IPS-20b (cell line): ENCODE measurements around the gene UFL1.
A peak's percentile ranks its signal among the peaks of the same experiment; 100 is the strongest.
"Not testable (repeated sequence)": the region's sequence is repeated elsewhere in the genome, so short reads cannot be mapped to it uniquely, and the experiment has no call there.

ENCODE experiments used
- H3K27ac ChIP-seq: one replicate; pipeline ENCODE4 v1.5.1; 2013; ENCODE audit warnings: low read length
- H3K27me3 ChIP-seq: 2 replicates; pipeline ENCODE4 v1.6.1; 2013; ENCODE audit warnings: mild to moderate bottlenecking, low read length, inconsistent platforms; ENCODE audit not compliant: insufficient read depth
- H3K36me3 ChIP-seq: 2 replicates; pipeline ENCODE4 v1.6.1; 2013; ENCODE audit warnings: low read depth, mild to moderate bottlenecking, inconsistent platforms, low read length, moderate library complexity; ENCODE audit not compliant: insufficient read depth
- H3K4me1 ChIP-seq: 2 replicates; pipeline ENCODE4 v1.6.1; 2013; ENCODE audit warnings: mild to moderate bottlenecking, control low read depth, inconsistent platforms, low read length, moderate library complexity; ENCODE audit not compliant: insufficient read depth
- H3K4me3 ChIP-seq: 2 replicates; pipeline ENCODE4 v1.5.1; 2013; ENCODE audit warnings: mild to moderate bottlenecking, low read length, inconsistent platforms
- H3K9ac ChIP-seq: 2 replicates; pipeline ENCODE4 v1.6.1; 2013; ENCODE audit warnings: low read depth, mild to moderate bottlenecking, inconsistent platforms, low read length, moderate library complexity
- H3K9me3 ChIP-seq: 2 replicates; pipeline ENCODE4 v1.6.1; 2013; ENCODE audit warnings: mild to moderate bottlenecking, low read depth, low read length, inconsistent platforms; ENCODE audit not compliant: insufficient read depth

UFL1 gene

DNA sequence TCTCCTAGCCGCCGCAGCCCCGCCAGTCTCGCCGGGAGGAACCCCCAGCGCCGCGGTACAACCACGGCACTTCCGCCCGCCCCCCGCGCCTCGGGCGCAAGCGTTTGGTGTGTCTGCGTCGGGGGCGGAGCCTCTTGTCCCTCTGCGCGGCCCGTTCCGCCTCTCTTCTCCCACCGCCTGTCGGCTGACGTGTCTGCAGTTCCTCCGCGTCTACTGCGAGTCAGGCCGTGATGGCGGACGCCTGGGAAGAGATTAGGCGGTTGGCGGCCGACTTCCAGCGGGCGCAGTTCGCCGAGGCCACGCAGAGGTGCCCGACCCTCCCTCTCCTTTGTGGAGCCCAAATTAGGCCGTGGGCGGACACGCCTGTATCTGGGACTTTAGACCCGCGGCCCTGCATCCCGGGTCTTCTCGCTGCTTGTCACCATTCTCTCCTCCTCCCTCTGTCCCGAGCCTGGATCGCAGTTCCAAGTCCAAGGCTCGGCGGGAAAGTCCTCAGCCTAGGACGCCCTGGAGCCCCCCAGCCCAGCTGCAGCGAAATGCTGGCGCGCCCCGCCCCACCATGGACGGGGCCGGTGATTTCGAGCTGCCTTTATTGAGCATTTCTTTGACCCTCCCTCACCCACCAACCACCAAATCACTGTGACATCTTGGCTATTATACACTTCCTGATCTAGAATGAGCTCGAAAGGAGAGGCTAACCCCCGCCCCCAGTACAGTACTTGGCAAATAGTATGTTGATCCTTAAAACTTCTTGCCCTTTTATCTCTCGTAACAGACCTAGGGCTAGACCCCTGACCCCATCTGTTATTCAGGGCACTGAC lies at the start of gene UFL1:
TSS of gene UFL1 (plus strand) at position 163 of the 821 bp plus-strand sequence. CDS start at position 231, 68 bp downstream.
- Histone ChIP-seq H3K9ac (peak within 1 kb of the TSS; percentile 99), H3K27me3 (no peaks in the 10 kb centered on the region), H3K4me1 (peaks cover 15% of the 10 kb centered on the region; the same call in 1 of the 2 replicates), H3K9me3 (no peaks in the 10 kb centered on the region), H3K36me3 (peaks cover 19% of the 10 kb centered on the region), H3K27ac (peak within 1 kb of the TSS; percentile 90), H3K4me3 (peak within 1 kb of the TSS; percentile 99)

DNA sequence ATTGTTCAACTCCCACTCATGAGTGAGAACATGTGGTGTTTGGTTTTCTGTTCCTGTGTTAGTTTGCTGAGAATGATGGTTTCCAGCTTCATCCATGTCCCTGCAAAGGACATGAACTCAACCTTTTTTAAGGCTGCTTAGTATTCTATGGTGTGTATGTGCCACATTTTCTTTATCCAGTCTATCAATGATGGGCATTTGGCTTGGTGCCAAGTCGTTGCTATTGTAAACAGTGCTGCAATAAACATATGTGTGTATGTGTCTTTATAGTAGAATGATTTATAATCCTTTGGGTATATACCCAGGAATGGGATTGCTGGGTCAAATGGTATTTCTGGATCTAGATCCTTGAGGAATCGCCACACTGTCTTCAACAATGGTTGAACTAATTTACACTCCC lies 49.3 kb upstream of the UFL1 start:
- not testable (repeated sequence) for H3K27ac ChIP-seq, H3K36me3 ChIP-seq, H3K9me3 ChIP-seq, H3K4me3 ChIP-seq, H3K27me3 ChIP-seq, H3K4me1 ChIP-seq, H3K9ac ChIP-seq

DNA sequence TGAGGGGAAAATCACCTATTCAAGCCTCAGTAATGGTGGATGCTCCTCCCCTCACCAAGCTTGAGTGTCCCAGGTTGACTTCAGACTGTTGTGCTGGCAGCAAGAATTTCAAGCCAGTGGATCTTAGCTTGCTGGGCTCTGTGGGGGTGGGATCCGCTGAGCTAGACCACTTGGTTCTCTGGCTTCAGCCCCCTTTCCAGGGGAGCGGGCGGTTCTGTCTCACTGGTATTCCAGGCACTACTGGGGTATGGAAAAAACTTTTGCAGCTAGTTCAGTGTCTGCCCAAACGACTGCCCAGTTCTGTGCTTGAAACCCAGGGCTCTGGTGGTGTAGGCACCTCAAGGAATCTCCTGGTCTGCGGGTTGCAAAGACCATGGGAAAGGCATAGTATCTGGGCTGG lies 42.9 kb upstream of the UFL1 start:
- Histone ChIP-seq H3K4me1 (no peaks in the 10 kb centered on the region), H3K27ac (no peak overlapping the region), H3K4me3 (no peak overlapping the region), H3K9ac (no peak overlapping the region), H3K27me3 (no peaks in the 10 kb centered on the region), H3K9me3 (no peaks in the 10 kb centered on the region), H3K36me3 (no peaks in the 10 kb centered on the region)

DNA sequence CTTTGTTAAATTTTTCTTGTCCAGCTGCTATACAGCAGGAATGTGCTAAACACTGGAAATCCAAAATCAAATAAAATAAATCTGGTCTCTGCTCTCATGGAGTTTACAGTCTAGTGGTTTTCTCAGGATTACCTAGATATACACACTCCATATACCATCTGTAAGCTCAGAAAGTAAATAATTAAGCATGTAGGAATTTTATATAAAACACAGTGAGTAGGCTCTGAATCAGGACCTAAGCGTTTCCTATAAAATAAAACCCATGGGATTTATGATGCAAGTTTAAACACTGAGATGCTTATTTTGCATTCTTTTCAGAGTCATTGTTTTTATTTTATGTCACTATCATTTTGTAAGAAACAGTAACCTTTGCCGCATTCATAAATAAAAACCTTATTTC lies 29.7 kb upstream of the UFL1 start:
- no peak overlapping the region for H3K27ac ChIP-seq
- no peaks in the 10 kb centered on the region for H3K27me3 ChIP-seq
- no peak overlapping the region for H3K4me3 ChIP-seq
- peaks cover 22% of the 10 kb centered on the region for H3K9me3 ChIP-seq
- H3K9ac ChIP-seq = no peak overlapping the region
- H3K4me1 ChIP-seq = no peaks in the 10 kb centered on the region
- H3K36me3 ChIP-seq = no peaks in the 10 kb centered on the region

DNA sequence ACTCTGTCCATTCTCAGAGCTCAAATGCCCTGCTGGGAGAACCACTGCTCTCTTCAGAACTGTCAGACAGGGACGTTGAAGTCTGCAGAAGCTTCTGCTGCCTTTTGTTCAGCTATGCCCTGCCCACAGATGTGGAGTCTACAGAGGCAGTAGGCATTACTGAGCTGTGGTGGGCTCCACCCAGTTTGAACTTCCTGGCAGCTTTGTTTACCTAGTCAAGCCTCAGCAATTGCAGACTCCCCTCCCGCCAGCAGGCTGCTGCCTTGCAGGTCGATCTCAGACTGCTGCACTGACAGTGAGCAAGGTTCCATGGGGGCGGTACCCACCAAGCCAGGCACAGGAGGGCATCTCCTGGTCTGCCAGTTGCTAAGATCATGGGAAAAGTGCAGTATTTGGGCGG lies 21.8 kb upstream of the UFL1 start:
- peaks cover 19% of the 10 kb centered on the region for H3K9me3 ChIP-seq
- no peak overlapping the region for H3K4me3 ChIP-seq
- H3K4me1 ChIP-seq = no peaks in the 10 kb centered on the region
- H3K27me3 ChIP-seq = no peaks in the 10 kb centered on the region
- no peak overlapping the region for H3K27ac ChIP-seq
- no peaks in the 10 kb centered on the region for H3K36me3 ChIP-seq
- H3K9ac ChIP-seq = no peak overlapping the region

DNA sequence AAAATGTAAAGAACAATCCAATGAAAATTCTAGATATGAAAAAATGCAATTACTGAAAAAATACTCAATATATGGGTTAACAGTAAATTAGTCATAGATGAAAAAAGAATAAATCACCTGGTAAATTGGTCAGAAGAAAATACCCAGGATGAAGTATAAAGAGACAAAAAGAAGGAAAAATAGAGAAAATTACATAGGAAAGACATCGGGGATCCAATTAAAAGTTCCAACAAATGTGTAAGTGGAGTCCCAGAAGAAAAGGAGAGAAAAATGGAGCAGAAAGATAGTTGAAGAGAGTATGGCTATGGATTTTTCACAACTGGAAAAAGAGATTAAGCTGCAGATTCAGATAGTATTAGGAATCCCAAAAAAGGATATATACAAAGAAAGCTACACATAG lies 18.7 kb upstream of the UFL1 start:
- no peaks in the 10 kb centered on the region for H3K36me3 ChIP-seq
- no peak overlapping the region for H3K9ac ChIP-seq
- H3K4me1 ChIP-seq = no peaks in the 10 kb centered on the region
- H3K9me3 ChIP-seq = peaks cover 19% of the 10 kb centered on the region
- no peaks in the 10 kb centered on the region for H3K27me3 ChIP-seq
- H3K27ac ChIP-seq = no peak overlapping the region
- H3K4me3 ChIP-seq = no peak overlapping the region

DNA sequence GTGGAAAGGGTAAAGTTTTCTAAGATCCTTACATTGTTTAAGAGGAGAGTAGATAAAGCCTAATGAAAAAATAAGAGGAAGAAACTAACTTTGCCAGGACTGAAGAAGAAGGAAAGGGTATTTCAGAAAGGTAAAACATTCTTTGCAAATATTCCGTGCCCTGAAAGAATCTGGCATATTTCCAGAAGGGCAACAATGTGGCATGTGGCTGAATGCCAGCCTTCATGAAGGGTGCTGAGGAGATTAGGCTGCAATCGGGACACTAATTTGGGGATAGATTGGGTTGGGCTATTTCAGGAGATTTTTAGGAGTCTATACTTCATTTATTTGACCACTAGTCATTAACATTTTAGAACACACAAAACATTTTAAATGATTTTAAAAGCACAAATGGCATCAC lies 16.2 kb upstream of the UFL1 start:
- no peaks in the 10 kb centered on the region for H3K27me3 ChIP-seq
- no peak overlapping the region for H3K27ac ChIP-seq
- no peak overlapping the region for H3K9ac ChIP-seq
- peaks cover 11% of the 10 kb centered on the region for H3K9me3 ChIP-seq
- no peak overlapping the region for H3K4me3 ChIP-seq
- no peaks in the 10 kb centered on the region for H3K4me1 ChIP-seq
- no peaks in the 10 kb centered on the region; the same call in 1 of the 2 replicates for H3K36me3 ChIP-seq

DNA sequence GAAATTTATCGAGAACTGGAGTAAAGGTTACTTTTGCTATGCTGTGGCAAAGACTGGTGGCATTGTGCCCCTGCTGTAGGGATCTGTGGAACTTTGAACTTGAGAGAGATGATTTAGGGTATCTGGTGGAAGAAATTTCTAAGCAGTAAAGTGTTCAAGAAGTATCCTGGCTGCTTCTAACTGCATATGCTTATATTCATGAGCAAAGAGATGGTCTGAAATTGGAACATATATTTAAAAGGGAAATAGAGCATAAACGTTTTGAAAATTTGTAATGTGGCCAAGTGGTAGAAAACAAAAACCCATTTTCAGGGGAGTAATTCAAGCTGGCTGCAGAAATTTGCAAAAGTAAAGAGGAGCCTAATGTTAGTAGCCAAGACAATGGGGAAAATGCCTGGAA lies 12.3 kb upstream of the UFL1 start:
- Histone ChIP-seq H3K27me3 (no peaks in the 10 kb centered on the region), H3K36me3 (peaks cover 3% of the 10 kb centered on the region), H3K27ac (no peak overlapping the region), H3K9me3 (no peaks in the 10 kb centered on the region; the same call in 1 of the 2 replicates), H3K4me1 (no peaks in the 10 kb centered on the region), H3K9ac (no peak overlapping the region), H3K4me3 (no peak overlapping the region)

DNA sequence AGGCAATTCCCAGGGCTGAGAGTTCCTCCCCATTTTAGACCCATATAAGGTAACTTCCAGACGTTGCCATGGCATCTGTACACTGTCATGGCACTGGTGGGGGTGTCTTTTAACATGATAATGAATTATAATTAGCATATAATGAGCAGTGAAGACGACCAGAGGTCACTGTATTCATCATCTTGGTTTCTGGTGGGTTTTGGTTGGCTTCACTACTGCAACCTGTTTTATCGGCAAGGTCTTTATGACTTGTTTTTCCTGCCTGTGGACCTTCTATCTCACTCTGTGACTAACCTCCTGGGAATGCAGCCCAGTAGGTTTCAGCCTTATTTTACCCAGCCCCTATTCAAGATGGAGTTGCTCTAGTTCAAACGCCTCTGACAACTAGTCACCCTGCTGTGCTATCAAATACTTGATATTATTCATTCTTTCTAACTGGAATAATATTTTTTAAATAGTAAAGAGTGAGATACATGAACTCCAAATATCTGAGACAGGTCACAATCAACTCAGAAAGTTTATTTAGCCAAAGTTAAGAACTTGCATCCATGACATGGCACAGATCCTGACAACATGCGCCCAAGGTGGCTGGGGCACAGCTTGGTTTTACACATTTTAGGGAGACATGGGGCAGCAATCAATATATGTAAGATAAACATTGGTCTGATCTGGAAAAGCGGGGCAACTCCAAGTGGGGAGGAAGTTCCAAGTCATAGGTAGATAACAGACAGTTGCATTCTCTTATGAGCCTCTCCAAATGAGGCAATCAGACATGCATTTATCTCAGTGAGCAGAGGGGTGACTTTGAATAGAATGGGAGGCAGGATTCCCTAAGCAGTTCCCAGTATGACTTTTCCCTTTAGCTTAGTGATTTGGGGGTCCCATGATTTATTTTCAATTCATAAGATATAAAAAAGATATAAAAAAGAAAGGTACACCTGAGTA lies 1.2 kb upstream of the UFL1 start:
- no peaks in the 10 kb centered on the region for H3K27me3 ChIP-seq
- peaks cover 15% of the 10 kb centered on the region; the same call in 1 of the 2 replicates for H3K4me1 ChIP-seq
- peak overlapping the region; percentile 99 for H3K9ac ChIP-seq
- peak overlapping the region; percentile 90 for H3K27ac ChIP-seq
- peaks cover 7% of the 10 kb centered on the region for H3K36me3 ChIP-seq
- H3K4me3 ChIP-seq = peak overlapping the region; percentile 99
- no peaks in the 10 kb centered on the region for H3K9me3 ChIP-seq

DNA sequence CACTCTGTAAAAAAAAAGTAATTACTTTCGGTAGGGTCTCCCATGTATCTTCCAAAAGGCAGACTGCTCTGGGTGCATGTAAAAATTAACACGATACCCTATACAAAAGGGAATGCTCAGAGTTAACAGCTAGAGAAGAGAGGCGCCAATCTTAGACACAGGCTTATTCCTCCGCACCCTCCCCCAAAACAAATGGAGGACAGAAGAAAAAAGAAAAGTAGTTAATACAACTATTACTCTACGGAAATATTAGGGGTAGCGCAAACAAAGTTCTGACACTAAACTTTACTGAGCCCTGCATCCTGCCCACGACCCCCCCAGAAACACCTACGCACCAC lies 331 bp upstream of the UFL1 start:
- Histone ChIP-seq H3K9ac (peak overlapping the region; percentile 99), H3K36me3 (peaks cover 14% of the 10 kb centered on the region), H3K9me3 (no peaks in the 10 kb centered on the region), H3K4me1 (peaks cover 15% of the 10 kb centered on the region; the same call in 1 of the 2 replicates), H3K27me3 (no peaks in the 10 kb centered on the region), H3K4me3 (peak overlapping the region; percentile 99), H3K27ac (peak overlapping the region; percentile 90)

DNA sequence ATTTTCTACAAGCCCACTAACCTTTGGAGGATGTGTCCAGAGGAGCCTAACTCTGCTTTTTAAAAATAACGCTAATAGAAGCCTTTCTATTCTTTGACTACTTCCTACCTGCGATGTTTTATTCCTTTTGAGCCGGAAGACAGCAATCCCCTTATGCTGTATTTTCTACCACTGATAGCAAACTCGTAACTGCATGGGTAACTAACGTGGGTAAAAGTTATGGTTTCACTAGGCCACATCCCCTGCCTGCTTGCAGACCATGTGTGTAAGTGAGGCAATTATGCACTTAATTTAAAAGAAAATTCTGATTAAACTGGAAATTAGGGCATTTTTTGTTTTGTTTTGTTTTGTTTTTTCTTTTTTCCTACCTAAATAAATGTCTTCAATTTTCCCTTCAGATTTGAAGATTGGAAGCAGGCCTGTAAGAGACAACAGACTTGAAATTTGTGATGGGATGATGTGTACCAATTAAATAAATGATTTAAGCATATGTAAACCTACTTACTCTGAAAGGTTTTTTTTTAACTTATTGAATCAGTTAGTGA lies 931 bp downstream of the UFL1 start:
- Histone ChIP-seq H3K9me3 (no peaks in the 10 kb centered on the region), H3K27ac (peak overlapping the region; percentile 90), H3K4me1 (peaks cover 15% of the 10 kb centered on the region; the same call in 1 of the 2 replicates), H3K36me3 (peaks cover 26% of the 10 kb centered on the region), H3K4me3 (peak overlapping the region; percentile 99), H3K27me3 (no peaks in the 10 kb centered on the region), H3K9ac (peak overlapping the region; percentile 99; the same call in 1 of the 2 replicates)
